DMS79 (cell line): Measurements from ENCODE around the gene PCK1.

ENCODE experiments used
- DNase-seq: peaks from one replicate; lab custom pipeline; 2025; lab: John Stamatoyannopoulos, UW

PCK1 gene

GRCh38 chr20:57561356-57562279 lies 708 bp downstream of the PCK1 start:
- no peak for DNase-seq

- no peak for DNase-seq
Measured at GRCh38 chr20:57562541-57563465, 1.9 kb downstream of the PCK1 start.

GRCh38 chr20:57563522-57563921 lies 2.6 kb downstream of the PCK1 start:
- DNase-seq: no peak

GRCh38 chr20:57564180-57564802 lies 3.4 kb downstream of the PCK1 start:
- DNase-seq: no peak

GRCh38 chr20:57564951-57565642 lies 4.2 kb downstream of the PCK1 start:
- no peak for DNase-seq

- no peak for DNase-seq
Measured at GRCh38 chr20:57566399-57566798, 5.5 kb downstream of the PCK1 start.

- no peak for DNase-seq
Measured at GRCh38 chr20:57566803-57567459, 6.0 kb downstream of the PCK1 start.

- no peak for DNase-seq
Measured at GRCh38 chr20:57567471-57568079, 6.7 kb downstream of the PCK1 start.

- no peak for DNase-seq
Measured at GRCh38 chr20:57568088-57568896, 7.4 kb downstream of the PCK1 start.

- DNase-seq: no peak
Measured at GRCh38 chr20:57568960-57569359, 8.1 kb downstream of the PCK1 start.

GRCh38 chr20:57570145-57570850 lies 9.4 kb downstream of the PCK1 start:
- no peak for DNase-seq

- no peak for DNase-seq
Measured at GRCh38 chr20:57570920-57571319, 10.0 kb downstream of the PCK1 start.

- DNase-seq: no peak
Measured at GRCh38 chr20:57571782-57572416, 11.0 kb downstream of the PCK1 start.

GRCh38 chr20:57573242-57573641 lies 12.3 kb downstream of the PCK1 start:
- DNase-seq: no peak

GRCh38 chr20:57573894-57574293 lies 13.0 kb downstream of the PCK1 start:
- no peak for DNase-seq

GRCh38 chr20:57574954-57575353 lies 14.0 kb downstream of the PCK1 start:
- DNase-seq: no peak

- no peak for DNase-seq
Measured at GRCh38 chr20:57576002-57576401, 15.1 kb downstream of the PCK1 start.

- no peak for DNase-seq
Measured at GRCh38 chr20:57576617-57577550, 16.0 kb downstream of the PCK1 start.
